AG09309 (cell line): Measurements from ENCODE around the gene ADGRE1.

Experiments used
- DNase-seq: peaks from one replicate; pipeline ENCODE4 v3.0.0-alpha.2; 2010; ENCODE audit warnings: low read depth
- H3K4me3 ChIP-seq: 2 replicates; pipeline ENCODE4 v1.5.1; 2011; ENCODE audit warnings: mild to moderate bottlenecking, low read depth, low read length, moderate library complexity; ENCODE audit not compliant: control insufficient read depth
- TF ChIP-seq, protein P1 (sequence below): IDR thresholded peaks from 2 replicates; pipeline ENCODE4 v1.5.1; 2011; ENCODE audit warnings: mild to moderate bottlenecking, low read depth, low read length, inconsistent platforms; ENCODE audit not compliant: insufficient read depth, control insufficient read depth; ENCODE audit errors: missing control alignments

The ADGRE1 gene

DNA sequence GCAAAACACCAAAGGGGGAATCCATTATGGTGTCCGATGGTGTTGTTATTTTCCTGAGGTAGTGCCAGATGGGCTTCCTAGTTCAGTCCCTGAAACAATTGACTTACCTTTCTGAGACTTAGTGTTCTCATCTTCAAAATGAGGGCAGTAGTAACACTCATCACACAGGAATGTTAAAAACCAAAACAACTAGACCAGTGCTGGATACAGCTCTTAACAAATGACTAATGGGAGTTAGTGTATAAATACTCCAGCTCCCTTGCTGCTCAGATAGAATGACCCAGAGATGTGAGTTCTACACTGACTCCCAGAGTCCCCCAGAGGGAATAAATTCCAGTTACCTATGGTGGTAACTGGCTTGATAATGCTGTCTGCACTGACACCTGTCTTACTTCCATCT is 84.0 kb downstream of the ADGRE1 start:
- no peak for DNase-seq
- TF ChIP-seq, protein P1, sequence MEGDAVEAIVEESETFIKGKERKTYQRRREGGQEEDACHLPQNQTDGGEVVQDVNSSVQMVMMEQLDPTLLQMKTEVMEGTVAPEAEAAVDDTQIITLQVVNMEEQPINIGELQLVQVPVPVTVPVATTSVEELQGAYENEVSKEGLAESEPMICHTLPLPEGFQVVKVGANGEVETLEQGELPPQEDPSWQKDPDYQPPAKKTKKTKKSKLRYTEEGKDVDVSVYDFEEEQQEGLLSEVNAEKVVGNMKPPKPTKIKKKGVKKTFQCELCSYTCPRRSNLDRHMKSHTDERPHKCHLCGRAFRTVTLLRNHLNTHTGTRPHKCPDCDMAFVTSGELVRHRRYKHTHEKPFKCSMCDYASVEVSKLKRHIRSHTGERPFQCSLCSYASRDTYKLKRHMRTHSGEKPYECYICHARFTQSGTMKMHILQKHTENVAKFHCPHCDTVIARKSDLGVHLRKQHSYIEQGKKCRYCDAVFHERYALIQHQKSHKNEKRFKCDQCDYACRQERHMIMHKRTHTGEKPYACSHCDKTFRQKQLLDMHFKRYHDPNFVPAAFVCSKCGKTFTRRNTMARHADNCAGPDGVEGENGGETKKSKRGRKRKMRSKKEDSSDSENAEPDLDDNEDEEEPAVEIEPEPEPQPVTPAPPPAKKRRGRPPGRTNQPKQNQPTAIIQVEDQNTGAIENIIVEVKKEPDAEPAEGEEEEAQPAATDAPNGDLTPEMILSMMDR, result no peak
- H3K4me3 ChIP-seq, result no peak overlapping the region

DNA sequence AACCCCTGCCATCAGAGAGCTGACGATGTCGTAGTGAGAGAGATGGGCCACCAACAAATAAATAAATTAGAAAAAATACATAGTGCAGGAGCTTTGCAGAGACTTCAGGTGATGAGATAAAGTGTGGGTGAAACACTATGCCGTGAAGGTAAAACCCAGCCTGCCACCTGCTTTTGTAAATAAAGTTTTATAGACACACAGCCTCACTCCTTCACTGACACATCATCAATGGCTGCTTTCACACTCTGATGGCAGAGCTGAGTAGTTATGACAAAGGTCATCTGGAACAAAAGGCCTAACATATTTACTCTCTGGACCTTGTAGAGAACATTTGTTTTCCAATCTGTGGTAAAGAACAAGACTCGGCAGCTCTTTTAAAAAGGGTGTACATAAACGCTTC is 88.8 kb downstream of the ADGRE1 start:
- DNase-seq, result no peak
- no peak overlapping the region for H3K4me3 ChIP-seq
- TF ChIP-seq, protein P1, result no peak

DNA sequence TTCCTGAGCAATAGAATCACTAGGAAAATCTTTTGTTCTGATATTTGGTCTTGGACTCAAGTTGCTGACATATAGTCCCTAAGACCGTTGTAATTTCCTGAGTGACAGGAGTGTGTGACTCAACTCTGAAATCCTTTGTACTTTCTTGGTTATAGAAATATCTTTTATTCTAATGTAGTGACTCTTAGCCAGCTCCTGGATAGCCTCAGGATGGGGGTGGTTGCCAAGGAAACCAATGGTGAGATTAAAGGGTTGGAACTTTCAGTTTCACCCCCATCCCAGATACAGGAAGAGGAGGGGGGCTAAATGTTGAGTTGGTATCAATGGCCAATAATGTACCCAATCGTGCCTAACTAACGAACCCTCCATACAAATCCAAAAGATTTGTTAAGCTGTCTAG is 92.0 kb downstream of the ADGRE1 start:
- TF ChIP-seq, protein P1, result no peak
- no peak overlapping the region for H3K4me3 ChIP-seq
- DNase-seq, result no peak

DNA sequence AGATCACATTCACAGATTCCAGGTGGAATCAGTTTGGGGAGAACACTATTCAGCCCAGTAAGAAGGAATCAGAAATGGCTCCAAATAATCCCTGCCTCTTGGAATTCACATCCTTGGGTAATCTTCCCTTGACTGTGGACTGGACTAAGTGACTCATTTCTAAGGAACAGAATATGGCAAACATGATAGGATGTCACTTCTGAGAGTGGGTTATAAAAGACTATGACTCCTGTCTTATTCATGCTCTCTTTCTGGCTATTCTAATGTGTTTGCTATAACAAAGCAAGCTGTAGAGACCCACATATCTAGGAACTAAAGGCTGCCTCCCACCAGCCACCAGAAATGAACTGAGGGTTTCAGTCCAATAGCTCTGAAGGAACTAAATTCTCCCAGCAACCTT is 96.1 kb downstream of the ADGRE1 start:
- no peak overlapping the region for H3K4me3 ChIP-seq
- TF ChIP-seq, protein P1, result no peak
- DNase-seq, result no peak

DNA sequence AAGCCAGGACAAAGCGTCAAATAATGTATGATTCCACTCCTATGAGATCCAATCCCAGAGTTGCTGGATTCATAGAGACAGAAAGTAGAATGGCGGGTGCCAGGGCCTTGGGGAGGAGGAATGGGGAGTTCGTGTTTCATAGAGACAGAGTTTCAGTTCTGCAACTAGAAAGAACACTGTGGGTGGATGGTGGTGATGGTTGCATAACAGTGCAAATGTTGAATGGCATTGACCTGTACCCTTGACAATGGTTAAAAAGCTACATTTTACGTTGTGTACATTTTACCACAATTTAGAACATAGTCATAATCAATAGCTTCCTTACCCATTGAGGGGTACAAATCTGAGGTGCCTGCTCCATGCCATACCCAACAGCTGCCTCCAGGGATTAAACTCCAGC is 100.5 kb downstream of the ADGRE1 start:
- TF ChIP-seq, protein P1, result no peak
- DNase-seq, result no peak
- H3K4me3 ChIP-seq, result no peak overlapping the region

DNA sequence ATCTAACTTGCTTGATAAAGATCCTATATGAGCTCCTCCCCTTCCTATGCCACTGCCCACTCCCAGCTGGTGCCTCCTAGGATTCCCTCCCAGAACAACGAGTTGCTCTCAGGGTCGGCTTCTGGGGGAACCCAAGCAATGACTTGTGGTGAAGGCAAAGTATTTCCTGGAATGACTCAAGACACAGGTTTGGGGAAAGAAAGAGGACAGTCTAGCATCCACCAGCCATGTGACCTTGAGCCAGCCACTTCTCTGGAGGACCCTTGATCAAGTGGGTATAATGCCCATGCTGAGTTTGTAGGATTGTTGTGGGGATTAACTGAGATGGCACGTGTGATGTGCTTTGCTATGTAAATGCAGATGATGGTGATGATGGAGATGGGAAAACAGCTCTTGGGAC is 100.9 kb downstream of the ADGRE1 start:
- no peak for DNase-seq
- TF ChIP-seq, protein P1, result no peak
- no peak overlapping the region for H3K4me3 ChIP-seq
